ENCODE results near the gene METTL13. TPM values are rescaled to one million over a fixed set of nuclear protein-coding genes. Genes with fewer than 3 reads are reported as not detected.

Gene METTL13
- polyA plus RNA-seq, 3 donors: 8.8 to 18.5 (median 16.0) TPM

DNA sequence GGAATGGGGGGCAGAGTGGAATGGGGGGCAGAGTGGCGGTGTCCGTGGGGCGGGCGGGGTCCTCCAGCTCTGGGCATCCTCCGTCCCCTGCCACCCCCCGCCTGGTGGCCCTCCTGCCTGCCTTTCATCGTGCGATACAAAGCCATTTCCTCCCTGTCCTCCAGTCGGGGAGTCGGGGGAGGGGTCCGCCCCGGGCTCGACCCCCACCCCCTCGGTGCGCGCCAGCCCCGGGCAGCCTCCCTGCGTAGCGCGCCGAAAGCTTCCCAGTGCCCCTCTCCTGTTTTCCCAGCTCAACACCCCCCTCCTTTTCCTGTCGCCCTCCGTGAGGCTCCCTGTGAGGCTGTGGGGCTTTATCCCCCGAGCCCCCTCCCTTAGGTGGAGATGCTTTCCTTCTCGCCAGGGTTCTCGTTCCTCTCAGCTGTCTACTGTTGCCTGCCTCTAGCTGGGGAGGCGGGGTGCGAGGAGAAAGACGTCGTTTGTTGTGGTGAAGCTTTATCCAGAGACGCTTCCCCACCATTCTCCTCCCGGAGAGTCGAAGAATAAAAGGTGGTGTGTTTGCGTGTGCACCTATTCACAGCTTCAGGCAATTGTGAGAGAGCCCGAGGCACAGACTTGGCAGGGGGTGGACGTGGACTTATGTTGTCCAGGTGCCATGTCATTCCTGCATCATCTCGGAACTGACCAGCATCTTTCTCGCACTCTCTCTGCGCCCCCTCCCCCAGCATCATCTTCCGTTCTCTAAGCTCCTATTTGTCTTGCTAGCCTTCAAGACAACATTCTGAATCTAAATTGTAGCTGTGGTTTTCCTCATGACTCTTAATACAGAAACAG lies 60.7 kb downstream of the METTL13 start:
- Histone ChIP-seq H3K4me3 (replicated peaks in 1 of 3; ENCODE audit: low read depth in 2 of 3, low read length in 3 of 3) (peak overlapping the region; percentile 78 to 86 (median 81)), H3K79me2 (ENCODE audit: insufficient read depth, low read length) (no peaks in the 10 kb centered on the region), H4K20me1 (ENCODE audit: insufficient read depth, low read length) (no peaks in the 10 kb centered on the region), H3K36me3 (replicated peaks in 1 of 2; ENCODE audit: control insufficient read depth in 1 of 2, insufficient read depth in 2 of 2, low read length in 2 of 2) (no peaks in the 10 kb centered on the region), H3K9me3 (replicated peaks in 1 of 2; ENCODE audit: control insufficient read depth in 1 of 2, insufficient read depth in 1 of 2, low read length in 2 of 2) (no peaks in the 10 kb centered on the region), H3K27ac (ENCODE audit: low read depth in 1 of 2, low read length in 2 of 2) (no peak overlapping the region), H3K4me2 (replicated peaks; ENCODE audit: extremely low read depth, low read length, poor library complexity, severe bottlenecking) (peak overlapping the region; percentile 96), H3K27me3 (ENCODE audit: control insufficient read depth in 2 of 2, insufficient read depth in 2 of 2, low read length in 2 of 2) (peaks cover 10 to 23% of the 10 kb centered on the region in 2 donors), H3K4me1 (ENCODE audit: control insufficient read depth in 1 of 2, insufficient read depth in 2 of 2, low read length in 2 of 2) (peaks cover 18 to 24% of the 10 kb centered on the region in 2 donors), H3K9ac (ENCODE audit: insufficient read depth, low read length, poor library complexity, severe bottlenecking) (peak overlapping the region; percentile 37), H2AFZ (ENCODE audit: insufficient read depth, low read depth, low read length, poor library complexity, severe bottlenecking) (peak overlapping the region; percentile 99)
- peaks cover 0 to 4% (median 0%) of the 10 kb centered on the region in 7 donors for H3K9me3 Mint-ChIP-seq
- H3K36me3 Mint-ChIP-seq: peaks cover 0 to 2% of the 10 kb centered on the region in 2 donors
- DNase-seq: peak in 2 of 3 donors; percentile 1 to 7
- peak overlapping the region in 3 of 7 donors; percentile 23 to 66 (median 47) for H3K27ac Mint-ChIP-seq
- peak overlapping the region; percentile 90 to 94 for H3K4me3 Mint-ChIP-seq
- peaks cover 20% of the 10 kb centered on the region for H3K4me1 Mint-ChIP-seq
- TF ChIP-seq, protein P1, sequence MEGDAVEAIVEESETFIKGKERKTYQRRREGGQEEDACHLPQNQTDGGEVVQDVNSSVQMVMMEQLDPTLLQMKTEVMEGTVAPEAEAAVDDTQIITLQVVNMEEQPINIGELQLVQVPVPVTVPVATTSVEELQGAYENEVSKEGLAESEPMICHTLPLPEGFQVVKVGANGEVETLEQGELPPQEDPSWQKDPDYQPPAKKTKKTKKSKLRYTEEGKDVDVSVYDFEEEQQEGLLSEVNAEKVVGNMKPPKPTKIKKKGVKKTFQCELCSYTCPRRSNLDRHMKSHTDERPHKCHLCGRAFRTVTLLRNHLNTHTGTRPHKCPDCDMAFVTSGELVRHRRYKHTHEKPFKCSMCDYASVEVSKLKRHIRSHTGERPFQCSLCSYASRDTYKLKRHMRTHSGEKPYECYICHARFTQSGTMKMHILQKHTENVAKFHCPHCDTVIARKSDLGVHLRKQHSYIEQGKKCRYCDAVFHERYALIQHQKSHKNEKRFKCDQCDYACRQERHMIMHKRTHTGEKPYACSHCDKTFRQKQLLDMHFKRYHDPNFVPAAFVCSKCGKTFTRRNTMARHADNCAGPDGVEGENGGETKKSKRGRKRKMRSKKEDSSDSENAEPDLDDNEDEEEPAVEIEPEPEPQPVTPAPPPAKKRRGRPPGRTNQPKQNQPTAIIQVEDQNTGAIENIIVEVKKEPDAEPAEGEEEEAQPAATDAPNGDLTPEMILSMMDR (IDR thresholded peaks at IDR 0.05): no peak
- peaks cover 12 to 24% (median 14%) of the 10 kb centered on the region in 3 donors for H3K27me3 Mint-ChIP-seq (ENCODE audit: low read depth in 3 of 3)
- intact Hi-C loops (cut with micrococcal nuclease): loop anchor here in 1 of 2 donors (10.0 kb wide), 1 partner anchor 603 kb away; the partner anchor contains the start of gene PIGC
- WGBS (ENCODE audit: insufficient coverage): 0% methylated on average over 16 of the region's 40 CpGs

DNA sequence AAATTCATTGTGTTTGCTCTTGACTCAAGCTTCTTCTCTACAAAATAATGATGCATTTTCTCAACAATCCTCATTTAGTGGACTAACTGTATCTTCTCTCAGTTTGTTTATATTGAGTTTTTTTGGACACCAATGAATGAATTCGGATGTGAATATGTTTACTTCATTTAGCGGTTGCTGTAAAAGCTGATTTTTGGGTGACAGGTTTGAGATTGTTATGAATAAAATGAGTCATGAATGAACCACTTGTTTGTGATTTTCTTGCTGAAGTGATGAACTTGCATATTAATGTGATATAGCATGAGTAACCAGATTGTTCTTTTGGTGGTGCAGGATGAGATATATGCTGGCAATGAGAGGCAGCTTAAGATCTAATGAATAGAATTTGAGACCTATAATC lies 62.9 kb downstream of the METTL13 start:
- Histone ChIP-seq H4K20me1 (ENCODE audit: insufficient read depth, low read length) (no peaks in the 10 kb centered on the region), H2AFZ (ENCODE audit: insufficient read depth, low read depth, low read length, poor library complexity, severe bottlenecking) (no peak overlapping the region), H3K4me2 (replicated peaks; ENCODE audit: extremely low read depth, low read length, poor library complexity, severe bottlenecking) (no peak overlapping the region), H3K4me3 (replicated peaks in 1 of 3; ENCODE audit: low read depth in 2 of 3, low read length in 3 of 3) (no peak overlapping the region), H3K27me3 (ENCODE audit: control insufficient read depth in 2 of 2, insufficient read depth in 2 of 2, low read length in 2 of 2) (peaks cover 10 to 23% of the 10 kb centered on the region in 2 donors), H3K9ac (ENCODE audit: insufficient read depth, low read length, poor library complexity, severe bottlenecking) (no peak overlapping the region), H3K4me1 (ENCODE audit: control insufficient read depth in 1 of 2, insufficient read depth in 2 of 2, low read length in 2 of 2) (peaks cover 18 to 24% of the 10 kb centered on the region in 2 donors), H3K79me2 (ENCODE audit: insufficient read depth, low read length) (no peaks in the 10 kb centered on the region), H3K9me3 (replicated peaks in 1 of 2; ENCODE audit: control insufficient read depth in 1 of 2, insufficient read depth in 1 of 2, low read length in 2 of 2) (no peaks in the 10 kb centered on the region), H3K27ac (ENCODE audit: low read depth in 1 of 2, low read length in 2 of 2) (no peak overlapping the region), H3K36me3 (replicated peaks in 1 of 2; ENCODE audit: control insufficient read depth in 1 of 2, insufficient read depth in 2 of 2, low read length in 2 of 2) (no peaks in the 10 kb centered on the region)
- Mint-ChIP-seq H3K27me3 (ENCODE audit: low read depth in 3 of 3) (peaks cover 12 to 24% (median 16%) of the 10 kb centered on the region in 3 donors), H3K4me1 (peaks cover 20% of the 10 kb centered on the region), H3K9me3 (peaks cover 0 to 4% (median 0%) of the 10 kb centered on the region in 7 donors), H3K4me3 (no peak overlapping the region), H3K27ac (no peak overlapping the region), H3K36me3 (peaks cover 0 to 2% of the 10 kb centered on the region in 2 donors)
- DNase-seq: no peak
- TF ChIP-seq, protein P1 (IDR thresholded peaks at IDR 0.05): no peak
- 92% methylated on average over 2 of the region's 2 CpGs for WGBS (ENCODE audit: insufficient coverage)
- intact Hi-C loops (cut with micrococcal nuclease): loop anchor here in 1 of 2 donors (10.0 kb wide), 1 partner anchor 600 kb away; the partner anchor contains the start of gene PIGC

All from CD14-positive monocyte (primary cell).